IMR-90 (cell line): ENCODE results near the gene RPS3. TPM values are rescaled to one million over a fixed set of nuclear protein-coding genes. Genes with fewer than 3 reads are reported as not detected.
A peak's percentile ranks its signal among the peaks of the same experiment; 100 is the strongest.

ENCODE experiments used
- ATAC-seq: fragments of 200-7000 bp; cut with Tn5 transposase; 2 replicates; pipeline ENCODE4 v1.9.1; 2020; ENCODE audit warnings: low read depth, mild to moderate bottlenecking, moderate library complexity
- BruUV-seq: library from RNA; stranded (reverse); fragments of 400-500 nt; replicated peaks from 2 replicates; lab custom pipeline; 2021; lab: Mats Ljungman, UMichigan
- CTCF ChIA-PET: fragments of 300-600 bp; formaldehyde crosslinking; extraction: SDS; loops from one replicate; lab custom pipeline; 2021; ENCODE audit warnings: antibody characterized with exemption; lab: Yijun Ruan, JAX
- POLR2A ChIA-PET: fragments of 300-600 bp; sonication (Branson Sonifier 250); formaldehyde crosslinking; loops from one replicate; lab custom pipeline; 2022; ENCODE audit warnings: antibody characterized with exemption; ENCODE audit not compliant: unreplicated experiment; lab: Charles Lee
- DNase-seq: peaks from one replicate; pipeline ENCODE4 v3.0.0; 2013
- H2AFZ ChIP-seq: replicated peaks from 2 replicates; pipeline ENCODE3; 2013; ENCODE audit warnings: low read length, mild to moderate bottlenecking; ENCODE audit not compliant: poor library complexity
- H2AK5ac ChIP-seq: 2 replicates; pipeline ENCODE4 v1.6.1; 2013; ENCODE audit warnings: low read depth, low read length, inconsistent platforms
- H2AK9ac ChIP-seq: replicated peaks from 2 replicates; pipeline ENCODE3; 2013; ENCODE audit warnings: mild to moderate bottlenecking, low read depth, low read length, moderate library complexity; ENCODE audit not compliant: poor library complexity
- H2BK120ac ChIP-seq: 2 replicates; pipeline ENCODE4 v1.6.1; 2013; ENCODE audit warnings: low read depth, low read length, inconsistent platforms
- H2BK15ac ChIP-seq: 3 replicates; pipeline ENCODE4 v1.6.1; 2013; ENCODE audit warnings: low read depth, low read length, inconsistent platforms
- H2BK20ac ChIP-seq: 2 replicates; pipeline ENCODE4 v1.6.1; 2013; ENCODE audit warnings: low read depth, mild to moderate bottlenecking, inconsistent platforms, low read length, moderate library complexity
- H2BK5ac ChIP-seq: 2 replicates; pipeline ENCODE4 v1.6.1; 2013; ENCODE audit warnings: mild to moderate bottlenecking, low read depth, low read length, inconsistent platforms; ENCODE audit not compliant: poor library complexity, severe bottlenecking
- H3K14ac ChIP-seq: replicated peaks from 2 replicates; pipeline ENCODE4 v1.6.1; 2013; ENCODE audit warnings: low read depth, low read length, inconsistent platforms
- H3K18ac ChIP-seq: 2 replicates; pipeline ENCODE4 v1.6.1; 2013; ENCODE audit warnings: low read depth, low read length, control low read depth
- H3K23ac ChIP-seq: 2 replicates; pipeline ENCODE4 v1.6.1; 2013; ENCODE audit warnings: low read depth, low read length, inconsistent platforms
- H3K27ac ChIP-seq: 2 replicates; pipeline ENCODE4 v1.5.1; 2013; ENCODE audit warnings: mild to moderate bottlenecking, control low read depth, low read length; ENCODE audit not compliant: insufficient read depth
- H3K27me3 ChIP-seq: 2 replicates; pipeline ENCODE4 v1.6.1; 2013; ENCODE audit warnings: low read length; ENCODE audit not compliant: control insufficient read depth, insufficient read depth
- H3K36me3 ChIP-seq: 2 replicates; pipeline ENCODE4 v1.6.1; 2013; ENCODE audit warnings: low read length, mixed read lengths; ENCODE audit not compliant: control insufficient read depth, insufficient read depth
- H3K4ac ChIP-seq: 2 replicates; pipeline ENCODE4 v1.6.1; 2013; ENCODE audit warnings: low read depth, low read length, inconsistent platforms
- H3K4me1 ChIP-seq: 2 replicates; pipeline ENCODE4 v1.6.1; 2013; ENCODE audit warnings: low read length, mixed read lengths; ENCODE audit not compliant: control insufficient read depth, insufficient read depth
- H3K4me2 ChIP-seq: 2 replicates; pipeline ENCODE4 v1.6.1; 2013; ENCODE audit warnings: low read depth, mild to moderate bottlenecking, control low read depth, low read length, moderate library complexity
- H3K4me3 ChIP-seq: 2 replicates; pipeline ENCODE4 v1.5.1; 2013; ENCODE audit warnings: low read depth, mild to moderate bottlenecking, control low read depth, low read length, moderate library complexity; ENCODE audit not compliant: insufficient read depth
- H3K56ac ChIP-seq: 2 replicates; pipeline ENCODE4 v1.6.1; 2013; ENCODE audit warnings: low read length, inconsistent platforms; ENCODE audit not compliant: insufficient read depth; ENCODE audit errors: extremely low read depth
- H3K79me1 ChIP-seq, 2 experiments: 2 replicates each; pipeline ENCODE4 v1.6.1; 2013; ENCODE audit warnings: low read length in 2 of 2, inconsistent platforms in 1 of 2, low read depth in 1 of 2
- H3K9ac ChIP-seq: 2 replicates; pipeline ENCODE4 v1.6.1; 2013; ENCODE audit warnings: low read depth, low read length, control low read depth
- H3K9me1 ChIP-seq: 2 replicates; pipeline ENCODE4 v1.6.1; 2013; ENCODE audit warnings: low read length, inconsistent platforms; ENCODE audit not compliant: insufficient read depth
- H3K9me3 ChIP-seq: 2 replicates; pipeline ENCODE4 v1.6.1; 2013; ENCODE audit warnings: low read length; ENCODE audit not compliant: control insufficient read depth, insufficient read depth
- H4K20me1 ChIP-seq: 2 replicates; pipeline ENCODE4 v1.6.1; 2013; ENCODE audit warnings: low read length, inconsistent platforms; ENCODE audit not compliant: insufficient read depth
- H4K5ac ChIP-seq: 2 replicates; pipeline ENCODE4 v1.6.1; 2013; ENCODE audit warnings: mild to moderate bottlenecking, low read depth, low read length, control low read depth
- H4K8ac ChIP-seq, 2 experiments: 2 replicates each; pipeline ENCODE4 v1.6.1; 2013; ENCODE audit warnings: low read depth in 2 of 2, low read length in 2 of 2, control low read depth in 1 of 2, inconsistent platforms in 1 of 2
- H4K91ac ChIP-seq: 2 replicates; pipeline ENCODE4 v1.6.1; 2013; ENCODE audit warnings: low read depth, low read length, inconsistent platforms; ENCODE audit not compliant: insufficient read depth
- CEBPB ChIP-seq: IDR thresholded peaks from 2 replicates; pipeline ENCODE4 v1.6.1; 2012; ENCODE audit warnings: low read depth, low read length, improper control_type of control experiment
- FOS ChIP-seq: fragments of 150-350 bp; IDR thresholded peaks from 2 replicates; pipeline ENCODE4 v1.6.1; 2016; ENCODE audit warnings: low read depth, low read length
- MAFK ChIP-seq: IDR thresholded peaks from 2 replicates; pipeline ENCODE4 v1.6.1; 2012; ENCODE audit warnings: low read depth, low read length, improper control_type of control experiment
- MAZ ChIP-seq: IDR thresholded peaks from 2 replicates; pipeline ENCODE4 v1.6.1; 2012; ENCODE audit warnings: low read depth, mild to moderate bottlenecking, low read length, improper control_type of control experiment, moderate library complexity, borderline replicate concordance
- MXI1 ChIP-seq: IDR thresholded peaks from 2 replicates; pipeline ENCODE4 v1.6.1; 2012; ENCODE audit warnings: low read depth, mild to moderate bottlenecking, low read length, moderate library complexity, borderline replicate concordance
- NFE2L2 ChIP-seq: fragments of 150-350 bp; IDR thresholded peaks from 2 replicates; pipeline ENCODE4 v1.6.1; 2016; ENCODE audit warnings: low read depth, mild to moderate bottlenecking, low read length
- POLR2A ChIP-seq: IDR thresholded peaks from 2 replicates; pipeline ENCODE4 v1.6.1; 2012; ENCODE audit warnings: mild to moderate bottlenecking, low read depth, low read length
- RCOR1 ChIP-seq: IDR thresholded peaks from 2 replicates; pipeline ENCODE4 v1.6.1; 2012; ENCODE audit warnings: mild to moderate bottlenecking, low read length, improper control_type of control experiment; ENCODE audit not compliant: insufficient replicate concordance
- RFX5 ChIP-seq: IDR thresholded peaks from 2 replicates; pipeline ENCODE4 v1.8.0; 2012; ENCODE audit warnings: low read depth, mild to moderate bottlenecking, low read length, moderate library complexity
- SMC3 ChIP-seq: fragments of 150-350 bp; IDR thresholded peaks from 2 replicates; pipeline ENCODE4 v1.6.1; 2016; ENCODE audit warnings: low read depth, mild to moderate bottlenecking, antibody characterized with exemption, low read length, moderate library complexity
- WGBS, 2 experiments: methylation state at CpG; one replicate each; pipeline versions ENCODE4 v1.1.5 to v1.1.7; 2013; ENCODE audit warnings: missing lambda C conversion rate in 2 of 2; ENCODE audit not compliant: insufficient read length in 1 of 2; ENCODE audit errors: extremely low coverage in 2 of 2; 5-methylcytosine and 5-hydroxymethylcytosine counted together
- dilution Hi-C: fragments of 300-500 bp; cut with HindIII; formaldehyde crosslinking; loops from one replicate; pipeline ENCODE4 v1.14.3; 2018; ENCODE audit warnings: low sequenced_read_pairs; ENCODE audit not compliant: unreplicated experiment
- in situ Hi-C: fragments of 300-500 bp; cut with MboI; formaldehyde crosslinking; loops from 3 replicates; pipeline ENCODE4 v1.14.3; 2019; ENCODE audit warnings: low sequenced_read_pairs, inconsistent platforms, mixed read lengths
- intact Hi-C: fragments of 100-400 bp; cut with micrococcal nuclease; formaldehyde crosslinking; loops from 2 replicates; pipeline ENCODE4 v1.10.0; 2022
- polyA plus RNA-seq, 3 experiments: library from polyadenylated mRNA; depleted of rRNA; stranded (reverse); fragments of >200 nt; gene quantifications; 2 replicates each; pipeline ENCODE4 v1.2.3, GENCODE V29; 2012; ENCODE audit warnings: low replicate concordance in 1 of 3
- total RNA-seq: library from RNA; depleted of rRNA; stranded (reverse); fragments of >200 nt; gene quantifications from 2 replicates; pipeline ENCODE4 v1.2.3, GENCODE V29; 2012
- TF ChIP-seq, protein P1 (sequence below): fragments of 150-350 bp; IDR thresholded peaks from 2 replicates; pipeline ENCODE4 v1.6.1; 2017; ENCODE audit warnings: mild to moderate bottlenecking, antibody characterized with exemption, low read length, low read depth

The RPS3 gene
- total and polyA plus RNA-seq, 2 of the 4 experiments (the other 2 are of a cell fraction), result 2,360 to 2,477 TPM

DNA sequence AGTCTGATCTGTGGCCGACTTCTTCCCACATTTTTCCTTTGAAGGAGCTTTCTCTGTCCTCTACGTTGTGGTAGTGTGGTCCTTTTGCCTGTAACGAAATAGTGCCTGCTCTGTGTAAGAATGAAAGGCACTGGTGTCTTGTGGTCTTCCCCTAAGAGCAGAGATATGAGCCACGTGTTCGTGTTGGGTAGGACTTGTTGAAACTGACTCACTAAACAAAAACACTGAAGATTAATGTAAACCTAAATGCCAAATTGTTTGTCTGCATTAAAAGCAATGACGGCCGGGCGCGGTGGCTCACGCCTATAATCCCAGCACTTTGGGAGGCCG is 10.1 kb upstream of the RPS3 start:
- TF ChIP-seq NFE2L2, result no peak
- no peak for TF ChIP-seq RFX5
- no peak for TF ChIP-seq RCOR1
- TF ChIP-seq MAFK, result no peak
- TF ChIP-seq, protein P1, sequence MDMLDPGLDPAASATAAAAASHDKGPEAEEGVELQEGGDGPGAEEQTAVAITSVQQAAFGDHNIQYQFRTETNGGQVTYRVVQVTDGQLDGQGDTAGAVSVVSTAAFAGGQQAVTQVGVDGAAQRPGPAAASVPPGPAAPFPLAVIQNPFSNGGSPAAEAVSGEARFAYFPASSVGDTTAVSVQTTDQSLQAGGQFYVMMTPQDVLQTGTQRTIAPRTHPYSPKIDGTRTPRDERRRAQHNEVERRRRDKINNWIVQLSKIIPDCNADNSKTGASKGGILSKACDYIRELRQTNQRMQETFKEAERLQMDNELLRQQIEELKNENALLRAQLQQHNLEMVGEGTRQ, result peak; percentile 54; the same call in 1 of the 2 replicates
- TF ChIP-seq POLR2A, result no peak
- TF ChIP-seq MXI1, result peak; percentile 42; the same call in 1 of the 2 replicates
- no peak for TF ChIP-seq MAZ
- TF ChIP-seq CEBPB, result no peak
- TF ChIP-seq FOS, result no peak
- no peak for TF ChIP-seq SMC3
- Histone ChIP-seq H3K36me3 (no peaks in the 10 kb centered on the region), H2BK20ac (no peak overlapping the region), H2BK120ac (no peak overlapping the region), H3K4me1 (peaks cover 4% of the 10 kb centered on the region), H3K9me1 (no peaks in the 10 kb centered on the region), H2BK15ac (no peak overlapping the region), H3K79me1 (no peaks in the 10 kb centered on the region), H2BK5ac (no peak overlapping the region), H4K20me1 (peaks cover 4% of the 10 kb centered on the region; the same call in 1 of the 2 replicates), H3K4ac (no peak overlapping the region), H4K8ac (no peak overlapping the region; a peak in 1 of 4 replicates), H3K9me3 (no peaks in the 10 kb centered on the region), H3K27me3 (peaks cover 4% of the 10 kb centered on the region), H3K18ac (no peak overlapping the region), H4K91ac (no peak overlapping the region), H4K5ac (no peak overlapping the region), H3K23ac (no peak overlapping the region), H2AK5ac (no peak overlapping the region), H2AFZ (peak overlapping the region; percentile 36), H3K4me3 (no peak overlapping the region), H3K4me2 (peak overlapping the region; percentile 42), H3K56ac (no peak overlapping the region), H3K9ac (no peak overlapping the region), H3K14ac (0 out of 2 replicates have a peak overlapping the region, but pooled peaks have one; percentile 15), H2AK9ac (peak overlapping the region; percentile 44), H3K27ac (no peak overlapping the region)
- no TSS peak for BruUV-seq
- peak; percentile 33 for ATAC-seq
- intact Hi-C loops, result loop anchor here (5.0 kb wide), 1 partner anchor 478 kb away; no protein-coding TSS in a partner anchor
- dilution Hi-C loops, result no loop called here
- 65% methylated on average over 6 of the region's 11 CpGs; no CpG with 5 or more reads in 1 of the 2 experiments for WGBS, 2 experiments
- peak; percentile 53 for DNase-seq
- in situ Hi-C loops, result no loop called here
- POLR2A ChIA-PET, result interaction anchor here (1.2 kb wide), 1 partner anchor 177 kb away, joined by 9 read pairs; no protein-coding TSS in a partner anchor
- CTCF ChIA-PET, result interaction anchor here (0.6 to 2.9 kb wide), 8 partner anchors 17 to 187 kb away, joined by 3 to 20 read pairs (median 6); no protein-coding TSS in a partner anchor
